Activated naive CD8-positive, alpha-beta T cell treated with anti-CD3 and anti-CD28 coated beads, Interleukin-2, amount 10 ng/mL, durations not matched to agents 7 days and 5 days (primary cell): ENCODE measurements around the gene MMS19. TPM values are rescaled to one million over a fixed set of nuclear protein-coding genes. Genes with fewer than 3 reads are reported as not detected.

ENCODE experiments used
- ATAC-seq: fragments of 150-1000 bp; cut with Tn5 transposase; one replicate; pipeline ENCODE4 v1.10.0; 2021; ENCODE audit warnings: low read depth, moderate library complexity
- POLR2A ChIA-PET: fragments of 350-600 bp; sonication (Branson Sonifier 250); formaldehyde crosslinking; loops from one replicate; lab custom pipeline; 2021; ENCODE audit warnings: antibody characterized with exemption; lab: Charles Lee
- DNase-seq: peaks from one replicate; pipeline ENCODE4 v3.0.0; 2021
- H3K27ac Mint-ChIP-seq: one replicate; pipeline ENCODE4 v1.8.0; 2022; ENCODE audit warnings: mild to moderate bottlenecking, mixed read lengths
- H3K27me3 Mint-ChIP-seq: one replicate; pipeline ENCODE4 v1.8.0; 2022; ENCODE audit warnings: mild to moderate bottlenecking, moderate library complexity, mixed read lengths
- H3K36me3 Mint-ChIP-seq: one replicate; pipeline ENCODE4 v1.8.0; 2021; ENCODE audit warnings: mild to moderate bottlenecking, mixed read lengths
- H3K4me1 Mint-ChIP-seq: one replicate; pipeline ENCODE4 v1.8.0; 2021; ENCODE audit warnings: mixed read lengths
- H3K4me3 Mint-ChIP-seq: one replicate; pipeline ENCODE4 v1.8.0; 2022; ENCODE audit warnings: mild to moderate bottlenecking, moderate library complexity, mixed read lengths
- H3K9me3 Mint-ChIP-seq: one replicate; pipeline ENCODE4 v1.8.0; 2021; ENCODE audit warnings: mixed read lengths
- total RNA-seq, 2 experiments: library from RNA; stranded (reverse); gene quantifications; one replicate each; pipeline ENCODE4 v1.2.3, GENCODE V29; 2021

Gene MMS19
- total RNA-seq, 2 experiments from 2014 or later = 87.9 to 89.7 TPM

DNA sequence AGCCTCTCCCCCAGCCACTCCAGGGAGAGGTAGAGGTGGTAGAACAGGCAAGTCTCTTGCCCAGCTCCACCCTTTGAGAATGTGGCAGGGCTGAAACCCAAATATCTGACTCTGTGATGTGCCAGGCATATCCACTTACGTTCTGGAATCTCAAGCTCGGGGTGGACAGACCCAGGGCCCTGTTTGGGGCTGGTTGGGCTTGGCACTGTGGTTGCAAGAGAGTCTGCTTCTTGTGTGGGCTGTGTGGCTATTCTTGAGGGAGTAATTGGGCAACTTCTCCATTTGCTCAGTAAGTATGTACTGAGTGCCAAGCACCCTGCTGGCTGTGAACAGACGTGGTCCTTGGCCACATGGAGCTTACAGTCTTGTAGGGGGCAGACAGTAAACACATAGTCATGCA lies 5.2 kb upstream of the MMS19 start:
- DNase-seq (no peak), ATAC-seq (no peak)
- POLR2A ChIA-PET = no interaction called here
- Mint-ChIP-seq H3K27me3 (peaks cover 35% of the 10 kb centered on the region), H3K27ac (no peak overlapping the region), H3K4me3 (no peak overlapping the region), H3K9me3 (no peaks in the 10 kb centered on the region), H3K36me3 (no peaks in the 10 kb centered on the region), H3K4me1 (peaks cover 10% of the 10 kb centered on the region)

GRCh38 chr10:97502916-97503315 lies 4.7 kb upstream of the MMS19 start:
- Mint-ChIP-seq H3K27me3 (peaks cover 35% of the 10 kb centered on the region), H3K4me1 (peaks cover 10% of the 10 kb centered on the region), H3K4me3 (no peak overlapping the region), H3K36me3 (no peaks in the 10 kb centered on the region), H3K27ac (no peak overlapping the region), H3K9me3 (no peaks in the 10 kb centered on the region)
- POLR2A ChIA-PET = no interaction called here
- ATAC-seq (no peak), DNase-seq (no peak)

GRCh38 chr10:97500297-97500575 lies 2.0 kb upstream of the MMS19 start:
- POLR2A ChIA-PET = interaction anchor here (2.0 kb wide), 1 partner anchor 9 kb away, joined by 5 read pairs; no protein-coding TSS in a partner anchor
- Mint-ChIP-seq H3K27me3 (peaks cover 35% of the 10 kb centered on the region), H3K4me1 (peaks cover 25% of the 10 kb centered on the region), H3K27ac (no peak overlapping the region), H3K4me3 (no peak overlapping the region), H3K9me3 (no peaks in the 10 kb centered on the region), H3K36me3 (no peaks in the 10 kb centered on the region)
- DNase-seq = no peak
- ATAC-seq = no peak

DNA sequence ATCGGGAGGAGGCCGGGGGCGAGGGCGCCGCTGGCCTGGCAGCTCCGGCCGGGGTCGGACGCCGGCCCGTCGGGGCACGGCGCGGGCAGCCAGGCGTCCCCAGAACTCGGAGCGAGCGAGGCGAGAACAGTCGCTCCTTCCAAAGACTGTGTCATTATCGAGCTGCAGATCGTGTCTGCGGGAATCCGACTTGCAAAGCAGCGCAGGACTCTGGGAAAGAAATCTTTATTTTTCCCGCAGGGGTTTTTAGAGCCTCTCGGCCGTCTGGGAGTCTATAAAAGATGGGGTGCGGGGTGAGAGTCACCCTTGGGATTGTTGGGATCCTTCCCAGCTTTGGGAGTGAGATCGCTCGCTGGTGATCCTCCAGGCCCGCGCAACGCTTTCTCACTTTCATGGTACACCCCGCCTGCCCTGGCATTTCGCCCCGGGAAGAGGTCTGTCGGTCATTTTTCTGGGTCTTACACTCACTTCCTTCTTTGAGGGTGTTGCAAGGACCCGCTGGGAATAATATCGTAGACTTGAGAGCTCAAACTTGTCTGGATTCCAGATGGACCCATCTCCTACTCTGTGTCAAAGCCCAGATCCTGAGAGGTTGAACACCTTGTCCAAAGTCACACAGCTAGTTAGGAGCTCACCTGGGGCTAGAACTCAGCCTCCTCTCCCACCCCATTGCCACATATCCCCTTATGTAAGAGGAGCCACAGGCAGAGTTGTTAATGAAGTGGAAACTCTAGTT lies 1.5 kb upstream of the MMS19 start:
- no peak for ATAC-seq
- peaks cover 30% of the 10 kb centered on the region for H3K4me1 Mint-ChIP-seq
- POLR2A ChIA-PET = interaction anchor here (2.0 kb wide), 1 partner anchor 10 kb away, joined by 5 read pairs; no protein-coding TSS in a partner anchor
- no peaks in the 10 kb centered on the region for H3K9me3 Mint-ChIP-seq
- H3K36me3 Mint-ChIP-seq = no peaks in the 10 kb centered on the region
- H3K27me3 Mint-ChIP-seq = peaks cover 35% of the 10 kb centered on the region
- H3K27ac Mint-ChIP-seq = no peak overlapping the region
- no peak for DNase-seq
- H3K4me3 Mint-ChIP-seq = peak overlapping the region; percentile 47

GRCh38 chr10:97498841-97499560 lies 779 bp upstream of the MMS19 start, which contains the start of gene UBTD1:
Gene UBTD1, plus strand, starts transcription at chr10:97498924. Its CDS starts 280 bp downstream, at chr10:97499204.
- H3K27ac Mint-ChIP-seq = peak within 1 kb of the TSS; percentile 98
- POLR2A ChIA-PET = interaction anchor here (1.0 to 2.0 kb wide), 2 partner anchors 10 to 11 kb away, joined by 4 to 5 read pairs; no protein-coding TSS in a partner anchor
- H3K9me3 Mint-ChIP-seq = no peaks in the 10 kb centered on the region
- no peaks in the 10 kb centered on the region for H3K36me3 Mint-ChIP-seq
- H3K4me1 Mint-ChIP-seq = peaks cover 36% of the 10 kb centered on the region
- peaks cover 35% of the 10 kb centered on the region for H3K27me3 Mint-ChIP-seq
- DNase-seq (peak; percentile 65), ATAC-seq (no peak)
- peak within 1 kb of the TSS; percentile 94 for H3K4me3 Mint-ChIP-seq

- Mint-ChIP-seq H3K4me3 (peak overlapping the region; percentile 94), H3K27ac (peak overlapping the region; percentile 98), H3K9me3 (no peaks in the 10 kb centered on the region), H3K4me1 (peaks cover 38% of the 10 kb centered on the region), H3K36me3 (peaks cover 4% of the 10 kb centered on the region), H3K27me3 (peaks cover 31% of the 10 kb centered on the region)
- ATAC-seq (peak; percentile 31), DNase-seq (peak; percentile 75)
- POLR2A ChIA-PET = interaction anchor here (0.5 to 0.7 kb wide), 2 partner anchors 84 to 163 kb away, joined by 3 read pairs; no protein-coding TSS in a partner anchor
These were observed 598 bp downstream of the MMS19 start for GRCh38 chr10:97497572-97498075.

GRCh38 chr10:97494863-97495506 lies 3.2 kb downstream of the MMS19 start:
- peaks cover 36% of the 10 kb centered on the region for H3K4me1 Mint-ChIP-seq
- no peak for ATAC-seq
- H3K27ac Mint-ChIP-seq = peak overlapping the region; percentile 56
- peak overlapping the region; percentile 59 for H3K4me3 Mint-ChIP-seq
- POLR2A ChIA-PET = interaction anchor here (1.0 kb wide), 2 partner anchors 80 to 136 kb away, joined by 3 read pairs; no protein-coding TSS in a partner anchor
- no peak for DNase-seq
- H3K27me3 Mint-ChIP-seq = peaks cover 5% of the 10 kb centered on the region
- H3K36me3 Mint-ChIP-seq = peaks cover 8% of the 10 kb centered on the region
- H3K9me3 Mint-ChIP-seq = no peaks in the 10 kb centered on the region

GRCh38 chr10:97494151-97494550 lies 4.1 kb downstream of the MMS19 start:
- Mint-ChIP-seq H3K27me3 (no peaks in the 10 kb centered on the region), H3K9me3 (no peaks in the 10 kb centered on the region), H3K4me3 (no peak overlapping the region), H3K27ac (no peak overlapping the region), H3K4me1 (peaks cover 38% of the 10 kb centered on the region), H3K36me3 (peaks cover 8% of the 10 kb centered on the region)
- DNase-seq (no peak), ATAC-seq (no peak)
- POLR2A ChIA-PET = no interaction called here

GRCh38 chr10:97490592-97490991 lies 7.6 kb downstream of the MMS19 start:
- Mint-ChIP-seq H3K9me3 (no peaks in the 10 kb centered on the region), H3K4me1 (peaks cover 31% of the 10 kb centered on the region), H3K4me3 (no peak overlapping the region), H3K36me3 (peaks cover 11% of the 10 kb centered on the region), H3K27me3 (no peaks in the 10 kb centered on the region), H3K27ac (no peak overlapping the region)
- ATAC-seq (no peak), DNase-seq (no peak)
- POLR2A ChIA-PET = no interaction called here

- H3K9me3 Mint-ChIP-seq = no peaks in the 10 kb centered on the region
- peaks cover 7% of the 10 kb centered on the region for H3K36me3 Mint-ChIP-seq
- H3K27me3 Mint-ChIP-seq = no peaks in the 10 kb centered on the region
- H3K4me3 Mint-ChIP-seq = no peak overlapping the region
- ATAC-seq (no peak), DNase-seq (no peak)
- H3K27ac Mint-ChIP-seq = no peak overlapping the region
- H3K4me1 Mint-ChIP-seq = peaks cover 15% of the 10 kb centered on the region
- POLR2A ChIA-PET = no interaction called here
These were observed 12.5 kb downstream of the MMS19 start for GRCh38 chr10:97485647-97486281.

GRCh38 chr10:97483921-97484320 lies 14.3 kb downstream of the MMS19 start:
- Mint-ChIP-seq H3K4me3 (no peak overlapping the region), H3K27me3 (no peaks in the 10 kb centered on the region)
- POLR2A ChIA-PET = interaction anchor here (0.6 kb wide), 1 partner anchor 539 kb away, joined by 4 read pairs; no protein-coding TSS in a partner anchor

DNA sequence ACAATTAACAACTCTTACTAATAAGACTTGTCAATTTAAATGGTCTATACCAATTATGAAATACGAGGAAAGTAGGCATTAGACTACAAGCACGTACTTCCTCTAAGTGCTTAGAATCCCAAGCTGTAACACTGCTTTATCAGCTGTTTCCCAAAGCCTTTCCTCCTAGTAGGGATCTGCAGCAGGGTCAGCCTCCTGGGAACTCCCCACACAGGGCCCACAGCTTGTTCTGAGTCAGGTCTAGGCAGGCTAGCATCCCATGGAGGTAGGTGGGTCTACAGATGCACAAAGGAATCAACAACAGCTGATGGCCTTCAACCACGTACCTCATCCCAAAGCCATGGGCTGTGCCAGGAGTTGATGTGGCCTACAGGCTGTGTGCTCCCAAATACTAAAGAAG lies 14.7 kb downstream of the MMS19 start:
- no peak for ATAC-seq
- DNase-seq = no peak
- Mint-ChIP-seq H3K4me1 (peaks cover 5% of the 10 kb centered on the region), H3K27me3 (no peaks in the 10 kb centered on the region), H3K36me3 (peaks cover 7% of the 10 kb centered on the region), H3K4me3 (no peak overlapping the region), H3K27ac (no peak overlapping the region), H3K9me3 (no peaks in the 10 kb centered on the region)
- POLR2A ChIA-PET = interaction anchor here (0.6 kb wide), 1 partner anchor 539 kb away, joined by 4 read pairs; no protein-coding TSS in a partner anchor

More at GRCh38 chr10:97483921-97484320, 14.3 kb downstream of the MMS19 start:
- H3K9me3 Mint-ChIP-seq = no peaks in the 10 kb centered on the region
- DNase-seq = no peak
- peaks cover 7% of the 10 kb centered on the region for H3K36me3 Mint-ChIP-seq
- H3K4me1 Mint-ChIP-seq = peaks cover 5% of the 10 kb centered on the region
- no peak for ATAC-seq
- no peak overlapping the region for H3K27ac Mint-ChIP-seq

GRCh38 chr10:97482381-97482780 lies 15.8 kb downstream of the MMS19 start:
- ATAC-seq (no peak), DNase-seq (no peak)
- H3K4me1 Mint-ChIP-seq = peaks cover 5% of the 10 kb centered on the region
- H3K4me3 Mint-ChIP-seq = no peak overlapping the region
- POLR2A ChIA-PET = no interaction called here
- no peaks in the 10 kb centered on the region for H3K9me3 Mint-ChIP-seq
- H3K27me3 Mint-ChIP-seq = no peaks in the 10 kb centered on the region
- H3K27ac Mint-ChIP-seq = no peak overlapping the region
- peaks cover 9% of the 10 kb centered on the region for H3K36me3 Mint-ChIP-seq
